Measurements from ENCODE around the gene TMEM54.

TMEM54 gene

GRCh38 chr1:32874860-32875752 is 26.1 kb downstream of the TMEM54 start:
- Histone ChIP-seq H3K27me3 (ENCODE audit: control insufficient read depth, insufficient read depth, low read length) (peaks cover 32% of the 10 kb centered on the region), H3K4me3 (ENCODE audit: low read length) (no peak overlapping the region), H3K9me3 (replicated peaks; ENCODE audit: low read length) (no peaks in the 10 kb centered on the region), H3K9ac (ENCODE audit: low read depth, low read length) (no peak overlapping the region), H3K36me3 (ENCODE audit: insufficient read depth, low read length) (no peaks in the 10 kb centered on the region), H3K4me1 (ENCODE audit: control insufficient read depth, insufficient read depth, low read length) (peaks cover 12% of the 10 kb centered on the region), H3K4me2 (ENCODE audit: low read length) (no peak overlapping the region)

DNA sequence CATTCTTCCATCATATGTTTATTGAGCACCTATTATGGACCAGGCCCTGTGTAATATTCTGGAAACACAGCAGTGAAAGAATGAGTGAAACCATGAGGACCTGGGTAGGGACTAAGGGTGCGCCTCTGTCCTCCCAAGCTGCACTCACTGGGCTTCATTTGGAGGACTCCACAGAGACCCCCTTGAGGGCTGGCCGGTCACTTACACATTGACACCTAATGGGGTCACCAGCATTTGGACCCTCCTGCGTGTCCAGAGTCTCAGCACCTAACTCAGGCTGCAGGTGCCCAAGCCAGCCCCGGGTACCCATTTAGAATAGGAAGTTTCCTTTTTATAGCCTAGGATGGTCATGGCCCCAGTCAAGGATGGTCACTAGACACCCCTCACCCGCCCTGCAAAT is 27.7 kb downstream of the TMEM54 start:
- H3K27me3 ChIP-seq (ENCODE audit: control insufficient read depth, insufficient read depth, low read length), result peaks cover 29% of the 10 kb centered on the region
- no peak overlapping the region for H3K4me2 ChIP-seq (ENCODE audit: low read length)
- H3K9me3 ChIP-seq (replicated peaks; ENCODE audit: low read length), result no peaks in the 10 kb centered on the region
- H3K4me3 ChIP-seq (ENCODE audit: low read length), result no peak overlapping the region
- H3K4me1 ChIP-seq (ENCODE audit: control insufficient read depth, insufficient read depth, low read length), result peaks cover 15% of the 10 kb centered on the region
- H3K9ac ChIP-seq (ENCODE audit: low read depth, low read length), result no peak overlapping the region
- no peaks in the 10 kb centered on the region for H3K36me3 ChIP-seq (ENCODE audit: insufficient read depth, low read length)

DNA sequence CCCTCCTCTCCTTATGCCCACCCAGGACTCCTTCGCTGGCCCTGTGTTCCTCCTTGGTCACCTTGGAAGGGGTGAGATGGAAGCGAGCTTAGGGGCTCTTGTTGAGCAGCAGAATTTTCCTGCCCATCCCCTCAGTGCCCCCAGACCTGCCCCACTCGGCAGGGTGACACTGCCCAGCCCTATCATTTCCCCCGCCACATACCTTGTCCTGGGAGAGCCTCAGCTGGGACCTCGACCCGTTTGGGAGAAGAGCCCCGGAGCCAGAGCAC is 29.1 kb downstream of the TMEM54 start:
- peak overlapping the region; percentile 21 for H3K9ac ChIP-seq (ENCODE audit: low read depth, low read length)
- peaks cover 16% of the 10 kb centered on the region for H3K27me3 ChIP-seq (ENCODE audit: control insufficient read depth, insufficient read depth, low read length)
- H3K9me3 ChIP-seq (replicated peaks; ENCODE audit: low read length), result no peaks in the 10 kb centered on the region
- peak overlapping the region; percentile 54 for H3K4me3 ChIP-seq (ENCODE audit: low read length)
- no peaks in the 10 kb centered on the region for H3K36me3 ChIP-seq (ENCODE audit: insufficient read depth, low read length)
- peak overlapping the region; percentile 88 for H3K4me2 ChIP-seq (ENCODE audit: low read length)
- H3K4me1 ChIP-seq (ENCODE audit: control insufficient read depth, insufficient read depth, low read length), result peaks cover 15% of the 10 kb centered on the region

DNA sequence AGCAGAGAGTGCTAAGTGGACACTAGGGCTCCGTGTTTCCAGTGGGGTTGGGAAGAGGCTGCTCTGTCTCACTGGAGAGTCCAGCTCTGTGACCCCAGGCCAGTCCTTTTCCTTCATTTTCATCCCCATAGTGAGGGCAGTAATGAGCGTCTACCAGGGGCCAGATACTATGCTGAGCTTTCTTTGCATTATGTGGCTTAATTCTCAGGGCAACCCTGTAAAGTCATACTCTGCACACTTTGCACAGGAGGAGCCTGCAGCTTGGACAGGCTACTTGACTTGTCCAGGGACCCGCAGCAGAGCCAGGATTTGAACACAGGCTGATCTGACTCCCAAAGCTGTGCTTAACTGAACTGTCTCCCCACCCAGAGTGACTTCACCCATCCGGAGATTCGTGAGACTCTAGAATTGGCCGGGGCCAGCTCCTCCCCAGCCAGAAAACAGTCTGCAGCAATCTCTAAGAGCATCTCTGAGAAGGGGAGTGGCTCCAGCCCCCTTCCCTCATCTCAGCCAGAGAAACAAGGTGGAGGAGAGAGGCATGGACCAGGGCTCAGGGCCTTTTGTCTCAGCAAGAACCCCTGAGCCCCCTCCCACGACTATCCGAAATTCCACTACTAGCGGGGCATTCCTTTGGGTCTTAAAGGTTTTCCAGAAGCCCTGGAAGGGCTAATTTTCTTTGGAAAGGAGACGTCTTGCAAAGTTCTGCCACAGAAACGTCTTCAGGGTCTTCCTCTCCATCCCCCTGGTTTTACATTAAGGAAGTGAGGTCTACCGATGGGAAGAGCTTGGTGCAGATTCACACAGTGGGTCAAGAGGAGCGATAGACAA is 29.6 kb downstream of the TMEM54 start:
- Histone ChIP-seq H3K4me3 (ENCODE audit: low read length) (peak overlapping the region; percentile 68), H3K9ac (ENCODE audit: low read depth, low read length) (peak overlapping the region; percentile 53), H3K4me1 (ENCODE audit: control insufficient read depth, insufficient read depth, low read length) (peaks cover 15% of the 10 kb centered on the region), H3K27me3 (ENCODE audit: control insufficient read depth, insufficient read depth, low read length) (peaks cover 12% of the 10 kb centered on the region), H3K4me2 (ENCODE audit: low read length) (peak overlapping the region; percentile 88), H3K9me3 (replicated peaks; ENCODE audit: low read length) (no peaks in the 10 kb centered on the region), H3K36me3 (ENCODE audit: insufficient read depth, low read length) (no peaks in the 10 kb centered on the region)

DNA sequence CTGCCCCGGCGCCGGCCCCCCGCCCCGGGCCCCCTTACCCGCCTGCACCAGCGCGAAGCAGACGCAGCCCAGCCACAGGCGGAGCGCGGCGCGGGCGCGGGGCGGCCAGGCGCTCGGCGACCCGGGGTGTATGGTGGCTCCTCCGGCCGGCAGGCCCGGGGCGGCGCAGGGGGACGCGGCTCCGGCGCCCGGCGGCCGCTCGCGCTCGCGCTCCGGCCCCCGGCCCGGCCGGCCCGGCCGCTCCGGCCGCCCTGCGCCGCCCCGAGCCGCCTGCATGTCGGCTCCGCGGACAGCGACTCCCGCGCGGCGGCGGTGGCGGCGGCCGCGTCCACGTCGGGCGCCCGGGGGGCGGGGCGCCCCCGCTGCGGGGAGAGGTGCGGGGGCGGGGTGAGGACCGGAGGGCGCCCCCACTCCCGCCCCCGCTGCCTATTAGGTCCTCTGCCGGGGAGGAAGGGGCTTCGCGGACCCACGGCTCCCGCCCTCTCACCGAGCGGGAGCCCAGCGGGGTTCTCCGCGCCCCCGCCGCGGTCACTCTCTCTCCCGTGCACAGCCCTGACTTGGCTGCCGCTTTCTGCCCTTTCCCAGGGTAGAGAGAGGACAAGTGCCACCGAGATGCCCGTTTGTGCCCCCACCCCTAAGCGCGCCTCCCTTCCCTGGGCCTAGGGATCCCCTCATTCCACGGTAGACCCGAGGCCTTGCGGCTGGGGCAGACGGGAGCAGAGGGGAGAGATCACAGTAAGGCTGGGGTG is 30.4 kb downstream of the TMEM54 start, which contains the start of gene FNDC5:
FNDC5 (minus strand) TSS at position 298 of the 749 bp plus-strand sequence.
- no peaks in the 10 kb centered on the region for H3K36me3 ChIP-seq (ENCODE audit: insufficient read depth, low read length)
- H3K27me3 ChIP-seq (ENCODE audit: control insufficient read depth, insufficient read depth, low read length), result peaks cover 12% of the 10 kb centered on the region
- H3K9me3 ChIP-seq (replicated peaks; ENCODE audit: low read length), result no peaks in the 10 kb centered on the region
- H3K4me3 ChIP-seq (ENCODE audit: low read length), result peak within 1 kb of the TSS; percentile 68
- H3K4me1 ChIP-seq (ENCODE audit: control insufficient read depth, insufficient read depth, low read length), result peaks cover 15% of the 10 kb centered on the region
- peak within 1 kb of the TSS; percentile 88 for H3K4me2 ChIP-seq (ENCODE audit: low read length)
- peak within 1 kb of the TSS; percentile 53 for H3K9ac ChIP-seq (ENCODE audit: low read depth, low read length)

- Histone ChIP-seq H3K27me3 (ENCODE audit: control insufficient read depth, insufficient read depth, low read length) (peaks cover 12% of the 10 kb centered on the region), H3K36me3 (ENCODE audit: insufficient read depth, low read length) (no peaks in the 10 kb centered on the region), H3K9me3 (replicated peaks; ENCODE audit: low read length) (no peaks in the 10 kb centered on the region), H3K4me3 (ENCODE audit: low read length) (peak overlapping the region; percentile 49), H3K4me2 (ENCODE audit: low read length) (peak overlapping the region; percentile 72), H3K9ac (ENCODE audit: low read depth, low read length) (no peak overlapping the region), H3K4me1 (ENCODE audit: control insufficient read depth, insufficient read depth, low read length) (peaks cover 15% of the 10 kb centered on the region)
Observed at GRCh38 chr1:32869923-32870614, 31.1 kb downstream of the TMEM54 start.

- H3K9ac ChIP-seq (ENCODE audit: low read depth, low read length), result no peak overlapping the region
- H3K27me3 ChIP-seq (ENCODE audit: control insufficient read depth, insufficient read depth, low read length), result peaks cover 12% of the 10 kb centered on the region
- no peak overlapping the region for H3K4me3 ChIP-seq (ENCODE audit: low read length)
- H3K36me3 ChIP-seq (ENCODE audit: insufficient read depth, low read length), result no peaks in the 10 kb centered on the region
- no peaks in the 10 kb centered on the region for H3K9me3 ChIP-seq (replicated peaks; ENCODE audit: low read length)
- H3K4me1 ChIP-seq (ENCODE audit: control insufficient read depth, insufficient read depth, low read length), result peaks cover 15% of the 10 kb centered on the region
- H3K4me2 ChIP-seq (ENCODE audit: low read length), result no peak overlapping the region
Observed at GRCh38 chr1:32868806-32869455, 32.3 kb downstream of the TMEM54 start.

DNA sequence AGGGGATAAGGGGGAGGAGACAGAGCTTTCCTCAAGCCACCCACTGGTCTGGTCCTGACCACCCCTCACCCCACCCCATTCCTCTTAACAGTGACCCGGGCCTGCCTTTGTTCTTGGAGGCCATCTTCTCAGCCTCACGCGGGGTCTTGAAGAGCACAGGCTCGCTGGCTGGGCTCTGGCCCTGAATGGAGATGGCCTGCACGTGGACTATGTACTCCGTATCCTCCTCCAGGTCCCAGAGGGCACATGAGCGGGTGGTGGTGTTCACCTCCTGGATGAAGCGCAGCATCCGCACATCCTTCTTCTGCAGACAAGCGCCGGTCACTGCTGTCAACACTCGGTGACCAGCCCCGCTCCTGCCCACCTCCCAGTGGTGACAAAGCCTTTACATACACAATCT is 33.1 kb downstream of the TMEM54 start:
- Histone ChIP-seq H3K9ac (ENCODE audit: low read depth, low read length) (no peak overlapping the region), H3K4me3 (ENCODE audit: low read length) (no peak overlapping the region), H3K4me2 (ENCODE audit: low read length) (no peak overlapping the region), H3K9me3 (replicated peaks; ENCODE audit: low read length) (no peaks in the 10 kb centered on the region), H3K4me1 (ENCODE audit: control insufficient read depth, insufficient read depth, low read length) (peaks cover 15% of the 10 kb centered on the region), H3K27me3 (ENCODE audit: control insufficient read depth, insufficient read depth, low read length) (peaks cover 12% of the 10 kb centered on the region), H3K36me3 (ENCODE audit: insufficient read depth, low read length) (peaks cover 2% of the 10 kb centered on the region)

DNA sequence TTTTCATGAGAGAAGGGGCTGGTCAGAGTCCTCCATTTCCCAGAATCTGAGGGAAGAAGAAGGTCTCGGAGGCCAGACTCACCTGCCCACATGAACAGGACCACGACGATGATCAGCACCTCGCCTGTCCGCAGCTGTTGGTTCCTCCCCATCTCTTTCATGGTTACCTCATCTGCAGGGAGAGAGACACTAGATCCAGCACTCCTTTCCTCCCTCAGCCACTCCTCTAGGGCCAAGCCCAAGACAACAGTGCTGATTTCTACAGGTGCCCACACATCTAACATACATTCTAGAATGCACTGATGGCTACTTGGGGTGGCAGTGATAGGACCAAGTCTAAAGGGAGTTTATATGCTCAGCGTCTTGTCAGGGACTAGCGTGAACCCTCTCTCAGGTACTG is 33.5 kb downstream of the TMEM54 start:
- no peak overlapping the region for H3K4me2 ChIP-seq (ENCODE audit: low read length)
- no peak overlapping the region for H3K9ac ChIP-seq (ENCODE audit: low read depth, low read length)
- H3K4me3 ChIP-seq (ENCODE audit: low read length), result no peak overlapping the region
- peaks cover 15% of the 10 kb centered on the region for H3K4me1 ChIP-seq (ENCODE audit: control insufficient read depth, insufficient read depth, low read length)
- H3K27me3 ChIP-seq (ENCODE audit: control insufficient read depth, insufficient read depth, low read length), result peaks cover 12% of the 10 kb centered on the region
- H3K9me3 ChIP-seq (replicated peaks; ENCODE audit: low read length), result no peaks in the 10 kb centered on the region
- peaks cover 4% of the 10 kb centered on the region for H3K36me3 ChIP-seq (ENCODE audit: insufficient read depth, low read length)

GRCh38 chr1:32867151-32867550 is 34.0 kb downstream of the TMEM54 start:
- H3K27me3 ChIP-seq (ENCODE audit: control insufficient read depth, insufficient read depth, low read length), result peaks cover 11% of the 10 kb centered on the region
- H3K4me1 ChIP-seq (ENCODE audit: control insufficient read depth, insufficient read depth, low read length), result peaks cover 13% of the 10 kb centered on the region
- H3K4me2 ChIP-seq (ENCODE audit: low read length), result no peak overlapping the region
- H3K9ac ChIP-seq (ENCODE audit: low read depth, low read length), result no peak overlapping the region
- H3K4me3 ChIP-seq (ENCODE audit: low read length), result no peak overlapping the region
- H3K36me3 ChIP-seq (ENCODE audit: insufficient read depth, low read length), result peaks cover 4% of the 10 kb centered on the region
- no peaks in the 10 kb centered on the region for H3K9me3 ChIP-seq (replicated peaks; ENCODE audit: low read length)
